Measurements from ENCODE around the gene NRG2. TPM values are rescaled to one million over a fixed set of nuclear protein-coding genes. Genes with fewer than 3 reads are reported as not detected.

Gene NRG2
- total and polyA plus RNA-seq, 4 donors = 0.81 to 1.3 (median 1.2) TPM; not detected in 1

- Histone ChIP-seq H3K27me3 (ENCODE audit: control insufficient read depth in 1 of 2, insufficient read depth in 2 of 2, low read length in 1 of 2) (no peaks in the 10 kb centered on the region), H3K36me3 (ENCODE audit: control insufficient read depth in 1 of 2, insufficient read depth in 2 of 2, low read length in 1 of 2) (no peaks in the 10 kb centered on the region), H3K4me3 (ENCODE audit: low read length in 2 of 2) (no peak overlapping the region), H3K4me1 (ENCODE audit: control insufficient read depth in 1 of 2, insufficient read depth in 2 of 2, low read length in 2 of 2) (no peaks in the 10 kb centered on the region), H3K27ac (ENCODE audit: low read depth in 1 of 2, low read length in 2 of 2) (no peak overlapping the region), H3K9me3 (ENCODE audit: control insufficient read depth, low read length) (no peaks in the 10 kb centered on the region)
- intact Hi-C loops (cut with DNase I) = no loop called here
- WGBS, 2 donors = 81 to 89% methylated on average over 2 of the region's 2 CpGs
- no peak for DNase-seq
- no peak for ATAC-seq (ENCODE audit: low FRiP score)
These were observed 7.2 kb downstream of the NRG2 start for GRCh38 chr5:140035881-140036280.

DNA sequence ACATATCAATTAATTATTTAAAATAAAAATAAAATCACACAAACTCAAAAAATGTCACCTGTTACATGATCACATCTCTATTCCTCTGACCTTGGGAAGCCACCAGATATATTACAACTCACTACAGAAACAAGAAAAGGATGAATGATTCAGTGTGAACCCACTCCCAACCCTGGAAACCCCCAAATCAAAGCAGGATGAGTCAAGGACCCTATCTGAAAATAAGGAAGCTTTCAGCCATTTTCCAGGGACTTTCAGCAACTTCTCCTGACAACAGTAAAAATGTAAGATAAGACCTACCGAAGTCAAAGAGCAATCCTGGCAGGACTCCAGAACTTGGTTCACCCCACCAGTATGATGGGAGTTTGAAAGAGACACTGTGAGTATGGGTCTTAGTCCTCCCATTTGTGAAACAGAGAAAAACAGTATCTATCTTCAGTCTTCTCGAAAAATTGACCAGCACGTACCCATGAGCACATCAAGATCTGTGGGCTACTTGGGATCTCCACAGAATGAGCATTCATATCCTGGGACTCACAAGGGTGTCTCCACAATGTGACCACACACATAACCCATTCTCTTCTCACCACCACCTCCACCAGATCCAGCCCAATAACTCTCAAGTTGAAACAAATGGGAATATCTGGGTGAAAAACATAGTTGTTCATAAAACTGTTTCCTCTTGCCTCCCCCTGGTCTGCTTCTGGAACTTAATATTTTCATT lies 9.9 kb downstream of the NRG2 start:
- DNase-seq (no peak), ATAC-seq (ENCODE audit: low FRiP score) (no peak)
- Histone ChIP-seq H3K27ac (ENCODE audit: low read depth in 1 of 2, low read length in 2 of 2) (no peak overlapping the region), H3K4me3 (ENCODE audit: low read length in 2 of 2) (no peak overlapping the region), H3K9me3 (ENCODE audit: control insufficient read depth, low read length) (no peaks in the 10 kb centered on the region), H3K27me3 (ENCODE audit: control insufficient read depth in 1 of 2, insufficient read depth in 2 of 2, low read length in 1 of 2) (peaks cover 0 to 3% of the 10 kb centered on the region in 2 donors), H3K36me3 (ENCODE audit: control insufficient read depth in 1 of 2, insufficient read depth in 2 of 2, low read length in 1 of 2) (no peaks in the 10 kb centered on the region), H3K4me1 (ENCODE audit: control insufficient read depth in 1 of 2, insufficient read depth in 2 of 2, low read length in 2 of 2) (no peaks in the 10 kb centered on the region)
- WGBS, 2 donors = 73 to 79% methylated on average over 3 of the region's 3 CpGs
- intact Hi-C loops (cut with DNase I) = no loop called here

DNA sequence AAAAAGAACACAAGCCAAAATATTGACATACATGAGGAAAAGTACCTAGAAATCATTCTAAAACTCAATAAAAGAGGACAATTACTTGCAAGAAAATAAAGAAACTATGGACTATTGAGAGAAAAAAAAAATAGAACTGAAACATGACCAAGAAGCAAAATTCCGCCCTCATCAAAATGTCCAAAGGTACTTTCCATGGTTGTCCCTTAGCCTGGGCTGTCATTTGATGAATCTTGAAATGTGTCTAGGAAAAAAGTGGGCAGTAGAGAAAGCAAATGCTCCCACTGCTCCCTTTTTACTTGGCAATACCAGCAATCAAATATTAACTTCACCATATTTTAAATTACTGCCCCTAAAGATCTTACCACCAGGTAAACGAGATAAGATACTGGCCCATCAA lies 10.8 kb downstream of the NRG2 start:
- Histone ChIP-seq H3K4me3 (ENCODE audit: low read length in 2 of 2) (no peak overlapping the region), H3K9me3 (ENCODE audit: control insufficient read depth, low read length) (no peaks in the 10 kb centered on the region), H3K36me3 (ENCODE audit: control insufficient read depth in 1 of 2, insufficient read depth in 2 of 2, low read length in 1 of 2) (no peaks in the 10 kb centered on the region), H3K27me3 (ENCODE audit: control insufficient read depth in 1 of 2, insufficient read depth in 2 of 2, low read length in 1 of 2) (peaks cover 0 to 3% of the 10 kb centered on the region in 2 donors), H3K4me1 (ENCODE audit: control insufficient read depth in 1 of 2, insufficient read depth in 2 of 2, low read length in 2 of 2) (no peaks in the 10 kb centered on the region), H3K27ac (ENCODE audit: low read depth in 1 of 2, low read length in 2 of 2) (no peak overlapping the region)
- 87 to 90% methylated on average over 2 of the region's 2 CpGs for WGBS, 2 donors
- no peak for ATAC-seq (ENCODE audit: low FRiP score)
- DNase-seq = no peak
- intact Hi-C loops (cut with DNase I) = no loop called here

- no peak for ATAC-seq (ENCODE audit: low FRiP score)
- 96 to 98% methylated on average over 2 of the region's 2 CpGs for WGBS, 2 donors
- peaks cover 0 to 3% of the 10 kb centered on the region in 2 donors for H3K27me3 ChIP-seq (ENCODE audit: control insufficient read depth in 1 of 2, insufficient read depth in 2 of 2, low read length in 1 of 2)
- no peak for DNase-seq
- no peaks in the 10 kb centered on the region for H3K4me1 ChIP-seq (ENCODE audit: control insufficient read depth in 1 of 2, insufficient read depth in 2 of 2, low read length in 2 of 2)
- no peaks in the 10 kb centered on the region for H3K36me3 ChIP-seq (ENCODE audit: control insufficient read depth in 1 of 2, insufficient read depth in 2 of 2, low read length in 1 of 2)
- no peaks in the 10 kb centered on the region for H3K9me3 ChIP-seq (ENCODE audit: control insufficient read depth, low read length)
- intact Hi-C loops (cut with DNase I) = no loop called here
- H3K4me3 ChIP-seq (ENCODE audit: low read length in 2 of 2) = no peak overlapping the region
- H3K27ac ChIP-seq (ENCODE audit: low read depth in 1 of 2, low read length in 2 of 2) = no peak overlapping the region
These were observed 15.3 kb downstream of the NRG2 start for GRCh38 chr5:140027807-140028206.

DNA sequence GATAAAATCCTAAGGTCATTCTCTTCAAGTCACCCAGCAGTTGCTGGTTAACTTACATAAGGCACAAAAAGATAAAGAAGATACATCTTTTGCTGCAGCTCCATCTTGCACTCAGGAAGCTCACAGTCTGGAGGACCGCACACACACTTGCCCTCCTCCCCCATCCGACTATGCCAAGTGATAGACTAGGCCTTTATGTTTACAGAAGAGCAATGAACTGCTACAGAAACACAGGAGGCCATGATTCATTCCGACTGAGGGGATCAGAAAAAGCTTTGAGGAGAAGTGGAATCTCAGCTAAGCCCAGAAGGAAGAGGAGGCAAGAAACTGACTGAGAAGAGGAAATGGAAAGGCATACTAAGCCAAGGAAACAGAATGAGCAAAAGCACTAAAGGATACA lies 17.4 kb downstream of the NRG2 start:
- H3K9me3 ChIP-seq (ENCODE audit: control insufficient read depth, low read length) = no peaks in the 10 kb centered on the region
- ATAC-seq (ENCODE audit: low FRiP score) = no peak
- H3K4me1 ChIP-seq (ENCODE audit: control insufficient read depth in 1 of 2, insufficient read depth in 2 of 2, low read length in 2 of 2) = peaks cover 2 to 5% of the 10 kb centered on the region in 2 donors
- intact Hi-C loops (cut with DNase I) = no loop called here
- no peak overlapping the region for H3K4me3 ChIP-seq (ENCODE audit: low read length in 2 of 2)
- H3K27ac ChIP-seq (ENCODE audit: low read depth in 1 of 2, low read length in 2 of 2) = no peak overlapping the region
- DNase-seq = no peak
- no peaks in the 10 kb centered on the region for H3K36me3 ChIP-seq (ENCODE audit: control insufficient read depth in 1 of 2, insufficient read depth in 2 of 2, low read length in 1 of 2)
- WGBS, 2 donors = 88 to 92% methylated on average over 3 of the region's 3 CpGs
- peaks cover 0 to 3% of the 10 kb centered on the region in 2 donors for H3K27me3 ChIP-seq (ENCODE audit: control insufficient read depth in 1 of 2, insufficient read depth in 2 of 2, low read length in 1 of 2)

- H3K4me1 ChIP-seq (ENCODE audit: control insufficient read depth in 1 of 2, insufficient read depth in 2 of 2, low read length in 2 of 2) = peaks cover 2 to 5% of the 10 kb centered on the region in 2 donors
- WGBS, 2 donors = 50 to 69% methylated on average over 1 of the region's 1 CpG
- DNase-seq (no peak), ATAC-seq (ENCODE audit: low FRiP score) (no peak)
- H3K27me3 ChIP-seq (ENCODE audit: control insufficient read depth in 1 of 2, insufficient read depth in 2 of 2, low read length in 1 of 2) = peaks cover 0 to 3% of the 10 kb centered on the region in 2 donors
- H3K27ac ChIP-seq (ENCODE audit: low read depth in 1 of 2, low read length in 2 of 2) = no peak overlapping the region
- no peak overlapping the region for H3K4me3 ChIP-seq (ENCODE audit: low read length in 2 of 2)
- no peaks in the 10 kb centered on the region for H3K9me3 ChIP-seq (ENCODE audit: control insufficient read depth, low read length)
- intact Hi-C loops (cut with DNase I) = no loop called here
- no peaks in the 10 kb centered on the region for H3K36me3 ChIP-seq (ENCODE audit: control insufficient read depth in 1 of 2, insufficient read depth in 2 of 2, low read length in 1 of 2)
These were observed 18.2 kb downstream of the NRG2 start for GRCh38 chr5:140024928-140025327.

DNA sequence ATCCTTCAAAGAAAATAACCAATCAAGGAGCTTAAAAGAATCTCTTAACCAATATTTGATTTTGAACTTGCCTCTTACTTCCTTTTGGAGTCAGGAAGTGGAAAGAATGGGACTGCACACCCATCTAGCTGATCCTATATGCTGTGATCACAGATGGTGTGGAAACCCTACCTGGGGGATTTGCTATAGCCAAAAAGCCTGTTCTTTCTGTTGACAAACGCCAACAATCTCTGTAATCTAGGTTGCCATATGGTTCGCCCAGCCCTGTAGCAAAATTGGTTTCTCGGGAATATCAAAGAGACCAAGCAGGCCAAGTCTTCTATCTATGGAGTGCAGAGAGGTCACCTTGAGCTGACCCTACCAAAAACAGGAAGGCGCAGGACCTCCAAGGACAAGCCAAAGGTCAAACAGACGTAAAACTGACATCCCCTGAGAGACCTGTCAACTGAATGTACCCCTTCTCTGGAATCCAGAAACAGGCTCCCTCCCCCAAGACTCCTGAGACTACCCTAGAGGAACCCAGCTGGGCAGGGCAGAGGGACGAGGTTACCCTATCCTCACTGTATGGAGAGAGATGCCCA lies 19.4 kb downstream of the NRG2 start:
- DNase-seq = no peak
- Histone ChIP-seq H3K27ac (ENCODE audit: low read depth in 1 of 2, low read length in 2 of 2) (no peak overlapping the region), H3K36me3 (ENCODE audit: control insufficient read depth in 1 of 2, insufficient read depth in 2 of 2, low read length in 1 of 2) (no peaks in the 10 kb centered on the region), H3K4me3 (ENCODE audit: low read length in 2 of 2) (no peak overlapping the region), H3K9me3 (ENCODE audit: control insufficient read depth, low read length) (no peaks in the 10 kb centered on the region), H3K27me3 (ENCODE audit: control insufficient read depth in 1 of 2, insufficient read depth in 2 of 2, low read length in 1 of 2) (no peaks in the 10 kb centered on the region), H3K4me1 (ENCODE audit: control insufficient read depth in 1 of 2, insufficient read depth in 2 of 2, low read length in 2 of 2) (peaks cover 2 to 5% of the 10 kb centered on the region in 2 donors)
- WGBS, 2 donors = 89 to 93% methylated on average over 6 of the region's 6 CpGs
- intact Hi-C loops (cut with DNase I) = no loop called here
- no peak for ATAC-seq (ENCODE audit: low FRiP score)

DNA sequence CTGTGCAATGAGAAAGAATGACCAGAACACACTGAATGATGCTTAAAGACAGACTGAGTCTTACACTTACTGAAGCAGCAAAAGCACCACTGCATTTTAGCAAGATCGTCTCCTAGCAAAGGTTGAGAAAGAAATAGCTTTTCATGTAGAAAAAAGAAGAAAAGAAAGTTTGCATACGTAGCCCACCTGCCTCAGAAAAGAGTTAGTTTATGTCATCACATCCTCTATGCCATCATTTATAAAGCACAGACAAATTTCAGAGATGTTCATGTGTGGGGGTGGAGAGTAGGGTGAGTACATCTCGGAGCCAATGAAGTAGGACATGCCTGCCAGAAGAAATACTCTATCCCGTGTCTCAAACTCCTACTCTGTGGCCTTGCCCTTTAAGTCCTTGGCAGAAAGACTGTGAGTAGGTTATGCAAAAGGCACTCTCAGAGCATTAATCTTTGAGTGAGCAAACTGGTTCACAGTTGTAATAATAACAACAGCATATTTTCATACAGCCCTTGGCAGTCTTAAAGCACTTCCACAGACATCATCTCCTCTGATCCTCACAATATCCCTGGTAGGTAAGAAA lies 22.4 kb downstream of the NRG2 start:
- intact Hi-C loops (cut with DNase I) = no loop called here
- H3K27me3 ChIP-seq (ENCODE audit: control insufficient read depth in 1 of 2, insufficient read depth in 2 of 2, low read length in 1 of 2) = peaks cover 0 to 1% of the 10 kb centered on the region in 2 donors
- WGBS, 2 donors = 26% methylated on average over 4 of the region's 4 CpGs
- no peak overlapping the region for H3K4me3 ChIP-seq (ENCODE audit: low read length in 2 of 2)
- no peaks in the 10 kb centered on the region for H3K36me3 ChIP-seq (ENCODE audit: control insufficient read depth in 1 of 2, insufficient read depth in 2 of 2, low read length in 1 of 2)
- DNase-seq (no peak), ATAC-seq (ENCODE audit: low FRiP score) (peak; percentile 61)
- peaks cover 2% of the 10 kb centered on the region for H3K9me3 ChIP-seq (ENCODE audit: control insufficient read depth, low read length)
- H3K4me1 ChIP-seq (ENCODE audit: control insufficient read depth in 1 of 2, insufficient read depth in 2 of 2, low read length in 2 of 2) = peaks cover 2 to 5% of the 10 kb centered on the region in 2 donors
- H3K27ac ChIP-seq (ENCODE audit: low read depth in 1 of 2, low read length in 2 of 2) = no peak overlapping the region
